Brain pericyte (primary cell): Measurements from ENCODE around the gene KAT2B.
A peak's percentile ranks its signal among the peaks of the same experiment; 100 is the strongest.

Source experiments
- DNase-seq: peaks from one replicate; pipeline ENCODE4 v3.0.0-alpha.2; 2012; ENCODE audit warnings: low read depth, low spot score

The KAT2B gene

DNA sequence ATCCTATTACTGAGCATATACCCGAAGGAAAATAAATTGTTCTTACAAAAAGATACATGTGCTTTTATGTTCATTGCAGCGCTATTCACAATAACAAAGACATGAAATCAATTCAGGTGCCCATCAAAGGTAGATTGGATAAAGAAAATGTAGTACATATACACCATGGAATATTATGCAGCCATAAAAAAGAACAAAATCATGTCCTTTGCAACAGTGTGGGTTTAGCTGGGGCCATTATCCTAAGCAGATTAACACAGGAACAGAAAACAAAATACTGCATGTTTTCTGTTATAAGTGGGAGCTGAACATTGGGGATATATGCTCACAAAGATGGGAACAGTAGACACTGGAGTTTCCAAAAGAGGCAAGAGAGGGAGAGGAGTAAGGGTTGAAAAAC is 103.3 kb downstream of the KAT2B start:
- DNase-seq: no peak

DNA sequence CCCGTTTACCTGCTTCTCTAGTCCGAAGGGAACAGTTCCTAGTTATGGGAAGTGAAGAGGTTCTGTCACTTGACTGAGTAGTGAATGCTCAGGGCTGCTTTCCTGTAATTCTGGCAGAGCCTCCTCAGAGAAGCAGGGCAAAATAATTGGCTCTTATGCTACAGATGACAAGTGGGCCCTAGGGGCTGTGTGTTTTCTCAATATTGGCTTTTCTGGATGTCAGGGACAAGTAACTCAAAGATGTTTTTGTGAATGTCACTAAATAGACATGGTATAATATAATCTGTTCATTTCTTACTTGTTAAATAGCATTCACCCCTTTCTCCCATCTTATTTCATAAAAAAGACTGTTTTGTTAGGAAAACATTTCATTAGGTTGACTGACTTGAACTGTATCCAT is 105.6 kb downstream of the KAT2B start:
- DNase-seq: no peak

DNA sequence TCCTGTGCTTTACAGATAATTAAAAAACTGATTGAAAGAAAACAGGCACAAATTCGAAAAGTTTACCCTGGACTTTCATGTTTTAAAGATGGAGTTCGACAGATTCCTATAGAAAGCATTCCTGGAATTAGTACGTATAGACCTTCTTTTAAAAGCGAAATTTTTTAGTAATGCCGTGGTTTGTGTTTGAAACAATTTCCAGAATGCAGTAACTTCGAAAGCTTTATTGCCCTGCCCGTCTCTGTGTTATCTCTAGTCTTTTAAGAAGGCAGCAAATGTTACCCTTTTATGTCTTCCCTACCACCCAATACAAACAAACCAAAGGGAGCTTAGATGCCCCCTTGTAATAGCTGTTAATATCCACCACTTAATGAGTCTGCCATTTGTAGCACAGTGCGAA is 106.1 kb downstream of the KAT2B start:
- no peak for DNase-seq

DNA sequence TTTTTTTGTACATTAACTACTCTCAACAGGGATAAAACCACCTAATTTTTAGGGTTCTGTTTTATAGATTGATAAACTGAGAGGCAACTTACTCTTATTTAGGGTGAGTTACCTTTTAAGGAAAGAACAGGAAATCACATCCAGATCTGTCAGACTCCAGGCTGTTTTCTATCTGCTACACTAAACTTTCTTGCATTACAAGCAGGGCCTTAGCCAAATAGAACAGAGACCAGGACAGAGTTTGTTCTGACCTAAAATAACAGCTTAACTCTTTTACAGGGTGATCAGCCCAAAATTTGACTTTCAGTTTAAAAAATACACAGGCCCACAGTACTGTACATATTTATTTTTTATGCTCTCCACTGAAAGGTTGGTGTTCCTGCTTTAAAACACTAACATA is 107.1 kb downstream of the KAT2B start:
- DNase-seq: no peak

DNA sequence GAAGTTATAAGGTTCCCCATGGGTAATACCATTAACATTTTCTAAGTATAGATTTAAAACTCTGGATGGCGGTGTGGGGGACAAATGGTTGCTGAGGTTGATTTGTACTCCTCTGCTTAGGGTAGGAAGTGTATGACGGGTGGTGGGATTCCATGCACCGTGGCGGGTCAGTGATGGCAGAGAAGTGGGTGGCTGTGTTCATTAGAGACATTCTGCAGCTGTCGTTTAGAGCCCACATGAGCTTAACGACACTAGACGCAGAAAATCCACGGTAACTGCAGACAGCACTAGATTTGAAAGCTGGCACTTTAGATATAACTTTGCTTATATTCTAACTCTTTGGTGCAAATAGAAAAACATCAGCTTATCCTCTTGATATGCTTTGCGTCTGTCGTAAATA is 108.2 kb downstream of the KAT2B start:
- no peak for DNase-seq

DNA sequence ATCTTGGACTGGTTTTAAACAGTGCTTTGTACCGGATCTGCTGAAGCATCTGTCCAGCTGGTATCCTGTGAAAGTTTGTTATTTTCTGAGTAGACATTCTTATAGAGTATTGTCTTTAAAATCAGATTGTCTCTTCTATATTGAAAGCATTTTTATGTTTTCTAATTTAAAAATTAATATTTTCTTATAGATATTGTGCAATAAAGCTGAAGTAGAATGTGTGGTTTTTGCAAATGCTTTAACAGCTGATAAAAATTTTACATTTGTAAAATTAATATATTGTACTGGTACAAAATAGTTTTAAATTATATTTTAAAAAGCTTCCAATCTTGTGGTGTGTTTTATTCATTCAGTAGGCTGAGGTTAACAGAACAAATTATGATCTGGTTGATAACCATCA is 113.8 kb downstream of the KAT2B start:
- DNase-seq: no peak

DNA sequence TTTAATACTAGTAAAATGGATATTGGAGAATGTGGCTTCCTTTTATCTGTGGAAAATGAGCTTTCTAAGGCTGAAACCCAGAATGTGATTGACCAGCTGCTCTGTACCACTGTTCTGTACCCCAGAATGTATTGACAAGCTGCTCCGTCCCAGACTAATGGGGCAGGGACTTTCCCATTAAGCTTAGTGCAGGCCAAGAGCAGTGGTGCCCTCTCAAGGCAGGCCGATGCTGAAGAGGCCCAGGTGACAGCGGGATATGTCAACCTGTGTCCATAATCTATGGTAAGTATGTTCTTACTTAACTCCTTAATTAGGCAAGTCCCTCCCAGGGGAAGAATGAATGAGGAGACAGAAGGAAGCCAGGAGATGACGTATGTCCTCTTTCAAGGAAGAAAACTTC is 114.7 kb downstream of the KAT2B start:
- no peak for DNase-seq

DNA sequence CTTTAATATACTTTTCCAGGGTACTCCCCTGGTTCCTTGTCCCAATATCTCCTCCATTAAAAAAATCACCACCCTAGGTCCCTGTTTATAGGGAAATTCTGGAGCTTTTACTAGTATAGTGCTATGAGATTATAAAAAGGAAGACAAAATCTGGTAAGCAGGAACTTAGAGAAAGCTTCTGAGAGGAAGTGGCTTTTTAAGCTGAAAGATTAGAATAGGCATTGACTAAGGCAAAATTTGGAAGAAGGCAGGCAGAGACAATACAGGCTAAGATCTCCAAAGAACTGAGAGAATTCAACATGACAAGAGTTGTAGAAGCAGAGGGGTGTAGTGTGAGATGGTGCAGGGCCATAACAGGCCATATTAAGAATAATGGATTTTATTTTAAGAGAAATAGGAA is 120.0 kb downstream of the KAT2B start:
- no peak for DNase-seq

DNA sequence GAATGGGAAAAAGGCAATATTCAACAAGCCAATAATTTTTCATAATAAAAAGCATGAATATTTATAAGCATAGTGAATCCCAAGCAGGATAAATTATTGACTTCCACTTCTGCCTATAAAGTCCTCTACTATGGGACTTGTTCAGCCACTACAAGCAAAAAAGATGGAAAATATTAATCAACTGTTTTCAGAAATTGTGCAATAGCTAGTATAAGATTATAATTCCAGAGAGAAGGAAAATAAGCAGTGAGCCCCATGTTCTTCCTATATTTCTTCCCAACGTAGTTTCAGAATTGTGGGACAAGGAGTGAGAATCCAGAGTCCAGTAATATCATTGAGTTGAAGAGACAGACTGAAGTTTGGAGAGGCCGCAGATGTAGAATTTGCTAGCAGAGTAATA is 121.5 kb downstream of the KAT2B start:
- DNase-seq: no peak

DNA sequence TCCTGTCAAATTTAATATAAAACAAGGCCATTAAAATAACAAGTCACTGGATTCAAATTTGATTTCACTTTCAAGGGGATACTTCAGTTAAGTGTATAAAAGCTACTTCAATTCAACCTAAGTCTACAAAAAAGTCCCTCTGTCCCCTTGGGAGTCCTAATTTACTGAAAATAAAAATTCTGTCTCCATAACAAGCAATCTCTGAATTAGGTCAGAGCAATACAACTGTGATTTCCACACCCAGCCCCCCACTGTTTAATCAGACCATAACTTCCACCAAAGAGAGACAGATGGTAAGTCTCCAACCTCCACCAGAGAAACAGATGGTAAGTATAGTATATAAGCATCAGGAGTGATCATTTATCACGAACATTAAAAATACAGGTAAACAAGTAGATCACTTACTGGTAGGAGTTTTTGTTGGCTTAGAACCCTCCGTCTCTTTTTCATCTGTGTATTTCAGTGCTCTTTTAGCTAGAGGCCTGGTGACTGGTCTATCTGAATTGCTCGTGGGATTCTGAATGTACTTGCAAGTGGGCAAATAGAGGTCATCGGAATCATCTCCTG is 133.7 kb downstream of the KAT2B start:
- no peak for DNase-seq

DNA sequence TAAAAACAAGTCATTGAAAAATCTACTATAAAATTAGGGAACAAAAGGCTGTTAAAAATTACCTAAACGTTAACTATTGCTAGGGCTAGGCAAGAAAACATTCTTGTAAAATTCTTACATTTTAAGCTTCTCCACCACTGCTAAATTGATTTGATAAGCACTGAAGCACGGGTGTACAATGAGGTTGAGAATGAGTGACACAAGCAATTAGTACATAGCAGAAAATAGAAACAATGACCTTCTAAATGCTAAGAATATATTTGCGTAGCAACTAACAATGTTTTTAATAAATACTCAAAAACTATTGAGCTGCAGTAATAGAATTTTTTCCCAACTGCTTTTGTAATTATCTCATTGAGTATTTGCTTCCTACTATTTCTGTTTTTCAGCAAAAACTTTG is 141.0 kb downstream of the KAT2B start:
- no peak for DNase-seq

DNA sequence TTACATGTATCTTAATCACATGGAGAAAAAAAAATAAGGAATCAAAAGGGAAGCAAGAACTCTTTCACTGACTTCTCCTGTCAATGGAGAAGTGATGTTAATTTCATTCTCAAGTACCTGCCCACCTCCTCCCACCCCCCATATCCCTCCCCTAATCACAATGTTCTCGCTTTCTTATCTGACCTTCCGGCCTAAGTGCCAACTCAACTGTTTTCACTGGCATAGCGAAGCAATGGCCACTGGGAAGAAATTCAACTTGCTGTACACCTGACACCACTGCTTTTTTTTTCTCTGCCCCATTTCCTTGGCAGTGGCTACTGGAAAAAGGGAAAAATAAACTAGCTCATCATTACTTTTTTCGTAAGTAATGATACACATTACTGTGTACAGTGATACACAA is 142.0 kb downstream of the KAT2B start:
- no peak for DNase-seq

DNA sequence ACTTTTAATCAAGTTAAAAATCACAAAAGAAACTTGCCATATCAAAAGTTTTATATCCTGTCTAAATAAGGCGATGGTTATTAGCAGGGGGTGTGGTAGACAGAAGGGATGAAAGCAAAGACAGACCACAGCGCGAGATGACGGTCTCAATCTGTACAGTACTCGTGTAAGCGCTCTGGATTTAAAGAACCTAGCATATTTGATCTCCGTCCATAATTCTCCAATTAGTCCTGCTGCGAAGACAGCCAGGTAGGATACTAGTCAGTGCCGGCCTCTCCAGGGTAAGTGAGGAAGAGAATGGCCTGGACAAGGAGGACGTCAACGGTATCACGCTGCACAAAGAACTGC is 145.1 kb downstream of the KAT2B start:
- DNase-seq: no peak

DNA sequence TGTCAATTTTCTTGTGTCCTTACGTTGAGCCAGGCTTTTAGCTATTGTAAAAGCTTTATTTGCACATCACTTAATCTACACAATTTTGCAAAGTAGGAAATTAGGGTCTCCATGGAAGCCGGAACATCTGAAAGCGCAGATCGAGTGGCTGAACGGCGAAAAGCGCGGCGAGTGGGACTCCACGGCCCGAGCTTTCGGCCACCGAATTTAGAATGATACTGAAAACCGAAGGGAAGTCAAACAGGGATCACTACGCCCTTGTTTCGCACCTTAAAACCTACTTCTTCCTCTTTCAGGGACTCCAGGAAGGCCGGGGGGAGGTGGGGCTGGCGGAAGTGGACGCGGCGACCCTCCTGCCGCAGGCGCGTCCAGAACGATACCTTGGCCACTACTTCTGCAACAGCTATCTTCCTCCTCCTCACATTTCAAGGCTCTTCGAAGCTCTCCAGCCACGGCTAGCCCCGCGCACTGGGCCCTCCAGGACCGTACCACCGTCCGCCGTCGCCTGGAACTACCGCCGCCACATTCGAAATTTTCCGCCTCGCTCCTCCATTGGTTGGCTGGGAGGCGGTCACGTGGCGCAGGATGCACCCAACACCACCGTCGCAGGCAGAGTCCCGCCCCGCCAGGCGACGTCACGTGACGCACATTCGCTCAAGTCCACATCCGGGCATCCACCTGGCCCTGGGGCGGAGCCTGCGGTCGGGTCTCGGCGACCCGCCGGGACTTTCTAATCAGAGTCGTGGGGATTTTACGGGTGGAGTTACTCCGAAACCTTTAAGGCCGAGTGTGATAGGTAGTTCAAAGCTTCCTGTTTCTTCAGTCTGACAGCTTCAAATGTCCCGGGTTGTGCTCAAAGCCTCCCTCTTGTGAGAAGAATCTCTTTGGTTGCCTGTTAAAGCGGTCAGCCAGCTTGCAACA is 145.7 kb downstream of the KAT2B start, which contains the start of gene SGO1:
Gene SGO1, minus strand, starts transcription at position 528 of the 921 bp plus-strand sequence. CDS start 2,179 bp downstream, outside the sequence.
- DNase-seq: peak; percentile 95

DNA sequence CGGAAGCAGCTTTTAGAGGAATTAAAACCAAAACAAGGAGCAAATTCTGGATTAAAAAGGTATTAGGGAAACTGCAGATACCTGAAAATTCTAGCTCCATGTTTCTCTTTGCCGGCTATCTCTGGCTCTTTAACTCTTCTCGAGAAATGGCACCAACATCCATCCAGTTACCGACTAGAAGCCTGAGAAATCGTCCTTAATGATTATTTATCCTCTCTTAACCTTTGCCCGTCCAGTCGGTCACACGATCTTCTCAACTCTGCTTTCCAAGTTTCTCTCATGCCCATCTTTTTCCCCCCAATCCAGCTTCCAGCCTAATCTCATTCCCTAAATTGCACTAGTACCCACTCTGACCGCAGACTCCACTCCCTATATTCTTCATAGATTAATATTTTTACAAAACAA is 146.4 kb downstream of the KAT2B start:
- DNase-seq: no peak

DNA sequence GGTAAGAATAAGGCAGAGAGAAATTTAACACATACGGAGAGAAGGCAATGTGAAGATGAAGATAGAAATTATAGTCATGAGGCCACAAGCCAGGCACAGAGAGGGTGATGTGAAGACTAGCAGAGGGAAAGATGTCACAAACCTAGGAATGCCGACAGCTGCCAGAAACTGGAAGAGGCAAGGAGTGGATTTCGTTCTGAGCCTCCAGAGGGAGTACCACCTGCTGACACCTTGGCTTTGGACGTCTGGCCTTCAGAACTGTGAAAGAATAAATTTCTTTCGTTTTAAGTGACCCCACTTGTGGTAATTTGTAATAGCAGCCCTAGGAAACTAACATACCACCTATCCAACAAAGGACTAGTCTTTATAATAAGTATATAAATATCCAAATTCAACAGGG is 150.7 kb downstream of the KAT2B start:
- DNase-seq: no peak

DNA sequence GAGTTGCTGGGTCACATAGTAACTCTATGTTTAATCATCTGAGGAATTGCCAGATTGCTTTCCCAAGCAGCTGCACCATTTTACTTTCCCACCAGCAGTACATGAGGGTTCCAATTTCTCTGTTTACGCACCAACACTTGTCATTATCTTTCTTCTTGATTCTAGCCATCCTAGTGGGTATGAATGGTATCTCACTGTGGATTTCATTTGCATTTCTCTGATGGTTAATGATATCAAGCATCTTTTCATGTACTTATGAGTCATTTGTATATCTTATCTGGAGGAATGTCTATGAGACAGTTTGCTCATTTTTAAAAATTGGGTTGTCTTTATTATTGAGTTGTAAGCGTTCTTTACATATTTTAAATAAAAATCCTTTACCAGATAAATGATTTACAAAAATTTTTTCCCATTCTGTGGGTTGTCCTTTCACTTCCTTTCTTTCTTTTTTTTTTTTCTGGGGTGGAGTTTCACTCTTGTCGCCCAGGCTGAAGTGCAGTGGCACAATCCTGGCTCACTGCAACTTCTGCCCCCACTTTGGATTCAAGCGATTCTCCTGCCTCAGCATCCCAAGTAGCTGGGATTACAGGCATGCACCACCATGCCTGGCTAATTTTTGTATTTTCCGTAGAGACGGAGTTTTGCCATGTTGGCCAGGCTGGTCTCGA is 154.7 kb downstream of the KAT2B start:
- DNase-seq: no peak

DNA sequence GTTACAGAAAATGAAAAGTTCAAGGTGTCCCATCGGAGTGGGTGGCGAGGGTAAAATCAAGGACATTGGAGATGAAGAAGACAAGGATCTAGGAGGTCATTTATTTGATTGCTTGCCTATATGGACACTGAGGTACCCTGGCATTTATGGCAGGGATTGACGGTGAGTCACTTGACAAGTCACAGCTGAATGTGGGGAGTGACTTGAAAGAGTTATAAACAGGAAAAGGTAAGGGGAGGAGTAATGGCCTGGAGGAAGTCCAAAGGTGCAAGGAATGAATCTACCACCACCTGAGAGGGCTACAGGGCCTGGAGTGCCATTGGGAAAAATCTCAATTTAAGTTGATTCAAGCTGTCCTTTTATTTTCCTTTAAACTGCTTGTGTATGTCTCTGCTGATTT is 157.5 kb downstream of the KAT2B start:
- no peak for DNase-seq

DNA sequence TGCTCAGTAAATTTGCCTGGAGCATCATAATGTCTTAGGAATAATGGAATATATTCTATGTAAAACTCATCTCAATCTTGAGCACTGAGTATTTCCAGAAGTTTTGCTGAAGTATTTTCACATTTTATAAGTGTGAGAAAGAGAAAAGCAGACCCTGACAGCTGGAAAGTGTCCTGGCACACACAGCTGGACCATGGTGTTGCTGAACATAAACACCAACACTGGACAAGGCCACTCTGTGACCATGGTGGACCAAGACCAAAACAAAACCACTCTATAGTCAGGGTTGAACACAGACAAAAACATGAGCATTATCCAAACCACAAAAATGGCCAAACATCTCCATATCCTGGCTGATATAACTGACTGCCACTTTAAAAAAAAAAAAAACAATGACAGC is 160.9 kb downstream of the KAT2B start:
- DNase-seq: no peak
